Activated T-helper 1 cell treated with Interleukin-2 at 50 U/mL for 16 hours (primary cell): ENCODE measurements around the gene DEDD2.
"Not testable (repeated sequence)": the region's sequence is repeated elsewhere in the genome, so short reads cannot be mapped to it uniquely, and the experiment has no call there.

Experiments used
- DNase-seq: peaks from one replicate; pipeline ENCODE4 v3.0.0-alpha.2; 2020; ENCODE audit warnings: low read depth

The DEDD2 gene

GRCh38 chr19:42217520-42218437 lies at the start of gene DEDD2:
TSS of gene DEDD2 (minus strand) at chr19:42217677. CDS start at chr19:42217007, 670 bp downstream.
- peak; percentile 100 for DNase-seq

- not testable (repeated sequence) for DNase-seq
Observed at GRCh38 chr19:42266928-42267603, 49.6 kb upstream of the DEDD2 start.

- not testable (repeated sequence) for DNase-seq
Observed at GRCh38 chr19:42266105-42266504, 48.6 kb upstream of the DEDD2 start.

GRCh38 chr19:42261763-42262162 lies 44.3 kb upstream of the DEDD2 start:
- DNase-seq: no peak

GRCh38 chr19:42257842-42258241 lies 40.4 kb upstream of the DEDD2 start:
- not testable (repeated sequence) for DNase-seq

- no peak for DNase-seq
Observed at GRCh38 chr19:42255766-42256745, 38.6 kb upstream of the DEDD2 start.

GRCh38 chr19:42254850-42255765 lies 37.6 kb upstream of the DEDD2 start, which contains the start of gene ERF:
TSS of gene ERF (minus strand) at chr19:42255128. CDS start at chr19:42254999, 129 bp downstream.
- peak; percentile 91 for DNase-seq

- DNase-seq: peak; percentile 67
Observed at GRCh38 chr19:42254089-42254849, 36.8 kb upstream of the DEDD2 start.

GRCh38 chr19:42253245-42254088 lies 36.0 kb upstream of the DEDD2 start:
- peak; percentile 50 for DNase-seq

- no peak for DNase-seq
Observed at GRCh38 chr19:42252365-42253244, 35.1 kb upstream of the DEDD2 start.

GRCh38 chr19:42251572-42252358 lies 34.3 kb upstream of the DEDD2 start:
- no peak for DNase-seq

GRCh38 chr19:42250666-42251531 lies 33.4 kb upstream of the DEDD2 start:
- no peak for DNase-seq

GRCh38 chr19:42250183-42250665 lies 32.7 kb upstream of the DEDD2 start:
- DNase-seq: no peak

GRCh38 chr19:42249769-42250168 lies 32.3 kb upstream of the DEDD2 start:
- DNase-seq: no peak

GRCh38 chr19:42249149-42249750 lies 31.8 kb upstream of the DEDD2 start:
- DNase-seq: no peak
